DMS153 treated with DMSO at 0.1 percent for 48 hours (cell line): ENCODE results near the gene PCTP.
A peak's percentile ranks its signal among the peaks of the same experiment; 100 is the strongest.

Experiments used
- DNase-seq: peaks from one replicate; lab custom pipeline; 2025; ENCODE audit not compliant: unreplicated experiment; lab: John Stamatoyannopoulos, UW

Gene PCTP

GRCh38 chr17:55727275-55727674 is 23.6 kb upstream of the PCTP start:
- no peak for DNase-seq

- no peak for DNase-seq
These were observed 22.9 kb upstream of the PCTP start for GRCh38 chr17:55727920-55728319.

- no peak for DNase-seq
These were observed 22.5 kb upstream of the PCTP start for GRCh38 chr17:55728361-55728760.

- no peak for DNase-seq
These were observed 22.0 kb upstream of the PCTP start for GRCh38 chr17:55728833-55729232.

- no peak for DNase-seq
These were observed 21.4 kb upstream of the PCTP start for GRCh38 chr17:55729484-55729883.

- no peak for DNase-seq
These were observed 20.5 kb upstream of the PCTP start for GRCh38 chr17:55730380-55730779.

GRCh38 chr17:55730808-55731207 is 20.0 kb upstream of the PCTP start:
- no peak for DNase-seq

- DNase-seq = no peak
These were observed 19.1 kb upstream of the PCTP start for GRCh38 chr17:55731586-55732250.

- DNase-seq = no peak
These were observed 16.6 kb upstream of the PCTP start for GRCh38 chr17:55734128-55734781.

- DNase-seq = no peak
These were observed 15.0 kb upstream of the PCTP start for GRCh38 chr17:55735731-55736405.

- DNase-seq = no peak
These were observed 12.8 kb upstream of the PCTP start for GRCh38 chr17:55737976-55738501.

GRCh38 chr17:55740511-55741355 is 10.1 kb upstream of the PCTP start:
- DNase-seq = no peak

- no peak for DNase-seq
These were observed 9.5 kb upstream of the PCTP start for GRCh38 chr17:55741356-55741700.

GRCh38 chr17:55742272-55743102 is 8.4 kb upstream of the PCTP start:
- DNase-seq = no peak

- DNase-seq = peak; percentile 54
These were observed 7.7 kb upstream of the PCTP start for GRCh38 chr17:55743103-55743679.

- no peak for DNase-seq
These were observed 5.6 kb upstream of the PCTP start for GRCh38 chr17:55745258-55745657.

GRCh38 chr17:55746466-55746865 is 4.4 kb upstream of the PCTP start:
- DNase-seq = no peak

GRCh38 chr17:55747209-55747608 is 3.6 kb upstream of the PCTP start:
- no peak for DNase-seq

- DNase-seq = no peak
These were observed 2.0 kb upstream of the PCTP start for GRCh38 chr17:55748841-55749240.

- no peak for DNase-seq
These were observed 866 bp upstream of the PCTP start for GRCh38 chr17:55749985-55750384.
